HTERT RPE-1 (cell line): ENCODE measurements around the gene CHAT.

Experiments used
- in situ Hi-C: fragments of 300-500 bp; cut with MboI; formaldehyde crosslinking; loops from 4 replicates; pipeline ENCODE4 v1.14.3; 2020; ENCODE audit warnings: low sequenced_read_pairs

CHAT gene

DNA sequence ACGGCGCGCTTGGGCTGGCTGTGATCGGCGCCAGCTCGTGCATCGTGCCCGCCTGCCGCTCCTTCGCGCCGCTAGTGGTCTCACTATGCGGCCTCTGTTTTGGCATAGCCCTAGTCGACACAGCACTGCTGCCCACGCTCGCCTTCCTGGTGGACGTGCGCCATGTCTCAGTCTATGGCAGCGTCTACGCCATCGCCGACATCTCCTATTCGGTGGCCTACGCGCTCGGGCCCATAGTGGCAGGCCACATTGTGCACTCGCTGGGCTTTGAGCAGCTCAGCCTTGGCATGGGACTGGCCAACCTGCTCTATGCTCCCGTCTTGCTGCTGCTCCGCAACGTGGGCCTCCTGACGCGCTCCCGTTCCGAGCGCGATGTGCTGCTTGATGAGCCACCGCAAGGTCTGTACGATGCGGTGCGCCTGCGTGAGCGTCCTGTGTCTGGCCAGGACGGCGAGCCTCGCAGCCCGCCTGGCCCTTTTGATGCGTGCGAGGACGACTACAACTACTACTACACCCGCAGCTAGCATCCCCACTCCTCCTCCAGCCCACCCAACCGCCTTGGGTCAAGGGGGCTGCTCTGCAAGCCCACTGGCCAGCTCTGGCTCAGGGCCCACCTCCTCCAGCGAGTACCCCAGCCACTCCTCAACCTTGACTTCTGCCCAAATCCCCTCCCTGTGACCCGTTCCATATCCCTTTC lies 1.9 kb upstream of the CHAT start:
- in situ Hi-C loops = no loop called here

- in situ Hi-C loops = no loop called here
Observed at GRCh38 chr10:49612513-49613164, 1.2 kb upstream of the CHAT start.

DNA sequence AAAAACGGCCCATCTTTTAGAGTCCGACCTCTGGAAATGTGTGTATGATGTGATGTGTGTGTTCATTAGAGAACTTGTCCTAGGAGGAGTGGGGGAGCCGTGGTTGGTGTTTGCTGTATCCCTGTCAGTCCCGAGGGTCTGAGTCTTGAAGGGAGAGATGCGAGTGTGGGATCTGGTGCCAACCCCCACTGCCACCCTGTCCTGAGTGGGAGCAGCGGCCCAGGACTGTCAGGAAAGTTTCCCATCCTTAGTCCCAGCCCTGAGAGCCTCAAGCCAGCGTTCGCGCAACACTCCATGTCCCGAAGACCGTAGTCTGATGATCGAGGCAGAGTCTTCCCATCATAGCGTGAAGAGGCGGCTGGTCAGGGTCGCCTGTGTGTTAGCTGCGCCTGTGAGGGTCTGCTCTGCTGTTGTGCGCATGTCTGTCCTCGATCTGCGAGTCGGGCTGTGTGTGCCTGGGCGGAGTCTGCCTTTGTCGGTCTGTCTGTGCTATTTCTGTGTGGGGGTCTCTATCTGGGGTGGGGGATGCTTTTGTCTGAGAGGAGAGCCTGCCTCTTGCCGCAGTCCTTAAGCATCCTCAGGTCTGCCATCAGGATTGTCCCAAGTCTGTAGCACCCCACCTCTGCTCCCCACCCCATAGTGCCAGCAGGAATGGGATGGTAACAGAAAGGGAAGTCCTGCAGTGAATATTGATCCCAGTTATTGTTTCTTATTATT lies 514 bp upstream of the CHAT start:
- in situ Hi-C loops = no loop called here

- in situ Hi-C loops = no loop called here
Observed at GRCh38 chr10:49614242-49615198, 683 bp downstream of the CHAT start.

- in situ Hi-C loops = no loop called here
Observed at GRCh38 chr10:49615213-49615612, 1.4 kb downstream of the CHAT start.

DNA sequence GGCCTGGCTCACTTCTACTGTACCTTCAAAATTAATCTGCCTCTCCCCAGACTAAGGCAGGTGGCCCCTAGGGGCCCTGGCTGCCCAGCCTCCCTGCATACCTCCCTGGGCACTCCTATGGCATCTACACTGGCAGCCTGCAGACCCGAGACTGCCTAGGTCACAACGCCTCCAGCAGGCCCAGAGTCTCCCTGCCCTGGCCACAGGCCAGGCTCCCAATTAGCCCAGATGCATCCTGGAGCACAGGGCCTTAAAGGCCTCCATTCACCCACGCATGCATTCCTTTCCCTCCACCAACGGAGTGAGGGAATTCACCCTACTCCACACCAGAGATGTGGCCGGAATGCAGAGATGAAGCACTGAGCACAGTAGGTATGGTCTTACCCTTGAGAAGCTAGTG lies 1.9 kb downstream of the CHAT start:
- in situ Hi-C loops = no loop called here

DNA sequence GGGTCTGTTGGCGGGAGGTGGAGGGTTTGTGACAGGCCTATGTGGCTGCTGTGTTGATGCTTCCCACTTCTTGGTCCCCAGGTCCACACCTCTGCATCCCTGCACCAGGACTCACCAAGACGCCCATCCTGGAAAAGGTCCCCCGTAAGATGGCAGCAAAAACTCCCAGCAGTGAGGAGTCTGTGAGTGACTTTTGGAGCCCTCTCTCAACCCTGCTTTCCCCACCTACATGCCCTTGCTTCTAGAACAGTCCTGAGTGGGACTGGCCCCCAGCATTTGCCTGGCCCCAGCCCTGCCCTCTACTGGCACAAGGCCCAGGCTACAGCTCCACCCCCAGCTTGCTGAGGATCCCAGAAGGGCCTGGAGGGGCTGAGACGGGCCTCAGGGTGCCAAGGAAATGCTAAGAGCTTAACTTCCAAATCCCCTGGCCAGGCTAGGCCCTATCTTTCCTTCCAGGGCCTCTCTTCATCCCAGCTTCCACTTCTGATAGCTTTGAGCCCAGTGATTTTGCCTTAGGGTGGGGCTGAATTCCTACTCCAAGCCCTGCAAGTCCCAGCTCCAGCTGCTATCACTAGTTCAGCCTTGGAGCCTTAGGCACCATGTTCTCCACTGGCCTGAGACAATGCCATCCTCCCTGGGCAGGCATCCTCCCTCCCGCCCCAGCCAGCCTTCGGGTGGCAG lies 2.7 kb downstream of the CHAT start:
- in situ Hi-C loops = no loop called here

DNA sequence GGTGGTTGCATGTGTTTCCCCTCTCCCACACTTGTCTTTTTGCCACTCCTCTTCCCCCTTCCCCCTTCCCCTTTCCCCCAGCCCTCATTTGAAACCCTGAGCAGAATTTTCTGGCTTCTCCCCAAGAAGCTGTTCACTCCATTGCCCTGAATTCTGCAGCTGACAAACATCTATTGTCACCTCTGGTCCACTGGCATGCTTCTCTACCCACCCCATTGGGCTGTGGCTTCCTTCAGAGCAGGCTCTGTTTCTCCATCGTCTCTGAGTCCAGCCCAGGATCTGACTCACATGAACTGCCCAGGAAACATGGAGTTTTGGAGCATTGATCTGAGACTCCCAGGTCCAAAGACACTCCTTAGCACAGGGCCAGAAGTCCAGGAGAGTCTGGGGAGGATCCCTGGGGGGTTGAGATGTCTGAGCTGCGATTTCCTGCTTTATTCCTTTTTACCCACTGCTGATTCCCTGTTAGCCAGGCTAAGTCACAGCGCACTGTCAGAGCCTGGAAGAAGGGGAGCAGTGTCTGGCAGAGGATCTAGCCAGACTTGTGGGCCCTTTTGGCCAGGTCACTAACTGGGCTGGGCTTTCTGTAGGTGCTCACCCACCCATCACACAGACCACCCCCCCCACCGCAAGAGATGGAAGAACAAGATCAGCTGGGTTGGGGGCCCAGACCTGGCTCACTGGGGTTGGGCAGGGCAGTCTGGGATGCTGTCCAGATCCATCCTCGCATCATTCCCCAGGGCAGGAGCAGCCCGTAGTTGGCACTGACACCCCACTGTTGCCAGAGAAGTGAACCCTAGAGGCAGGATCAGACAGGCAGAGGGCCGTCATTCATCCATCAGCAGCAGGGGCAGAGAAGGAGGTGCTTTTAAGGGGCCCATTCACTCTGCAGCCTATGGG lies 3.5 kb downstream of the CHAT start:
- in situ Hi-C loops = no loop called here

GRCh38 chr10:49618821-49619220 lies 5.0 kb downstream of the CHAT start:
- in situ Hi-C loops = no loop called here

DNA sequence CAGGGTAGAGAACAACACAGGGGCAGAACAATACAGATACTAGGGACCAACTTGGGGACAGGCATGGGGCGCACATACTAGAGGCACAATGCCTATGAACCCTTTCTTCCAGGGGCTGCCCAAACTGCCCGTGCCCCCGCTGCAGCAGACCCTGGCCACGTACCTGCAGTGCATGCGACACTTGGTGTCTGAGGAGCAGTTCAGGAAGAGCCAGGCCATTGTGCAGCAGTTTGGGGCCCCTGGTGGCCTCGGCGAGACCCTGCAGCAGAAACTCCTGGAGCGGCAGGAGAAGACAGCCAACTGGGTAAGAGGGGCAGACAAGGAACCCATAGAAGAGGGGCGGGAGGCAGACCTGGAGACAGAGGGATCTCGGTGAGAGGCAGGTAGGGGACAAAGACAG lies 5.8 kb downstream of the CHAT start:
- in situ Hi-C loops = no loop called here

GRCh38 chr10:49620286-49620810 lies 6.5 kb downstream of the CHAT start:
- in situ Hi-C loops = no loop called here

DNA sequence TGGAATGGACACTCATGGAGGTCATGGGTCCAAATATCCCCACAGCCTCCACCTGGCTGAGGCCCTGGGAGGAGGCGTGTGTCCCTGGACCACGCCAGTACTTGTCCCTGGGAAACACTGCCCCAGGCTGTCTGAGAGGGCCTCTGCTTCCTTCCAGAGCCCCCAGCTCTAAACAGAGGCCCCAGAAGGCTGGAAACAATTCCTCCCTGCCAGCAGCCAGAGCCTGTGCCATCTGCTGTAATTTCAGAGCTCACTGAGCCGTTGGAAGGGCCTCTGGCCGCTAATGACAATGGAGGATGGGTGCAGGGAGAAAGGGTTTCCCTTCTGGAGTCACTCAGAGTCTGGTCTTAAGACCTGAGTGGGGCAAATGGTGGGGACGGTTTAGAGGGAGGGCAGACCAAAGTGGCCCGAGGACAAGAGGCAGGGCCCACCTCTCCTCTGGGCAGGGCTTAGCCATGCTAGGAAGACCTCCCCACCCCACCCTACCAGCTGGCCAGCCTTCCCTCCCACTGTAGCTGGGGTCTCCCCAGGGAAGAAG lies 7.1 kb downstream of the CHAT start:
- in situ Hi-C loops = no loop called here

- in situ Hi-C loops = no loop called here
Observed at GRCh38 chr10:49621561-49621960, 7.7 kb downstream of the CHAT start.

GRCh38 chr10:49622426-49623425 lies 8.9 kb downstream of the CHAT start:
- in situ Hi-C loops = no loop called here

GRCh38 chr10:49624629-49625028 lies 10.8 kb downstream of the CHAT start:
- in situ Hi-C loops = no loop called here

GRCh38 chr10:49625411-49625810 lies 11.6 kb downstream of the CHAT start:
- in situ Hi-C loops = no loop called here

DNA sequence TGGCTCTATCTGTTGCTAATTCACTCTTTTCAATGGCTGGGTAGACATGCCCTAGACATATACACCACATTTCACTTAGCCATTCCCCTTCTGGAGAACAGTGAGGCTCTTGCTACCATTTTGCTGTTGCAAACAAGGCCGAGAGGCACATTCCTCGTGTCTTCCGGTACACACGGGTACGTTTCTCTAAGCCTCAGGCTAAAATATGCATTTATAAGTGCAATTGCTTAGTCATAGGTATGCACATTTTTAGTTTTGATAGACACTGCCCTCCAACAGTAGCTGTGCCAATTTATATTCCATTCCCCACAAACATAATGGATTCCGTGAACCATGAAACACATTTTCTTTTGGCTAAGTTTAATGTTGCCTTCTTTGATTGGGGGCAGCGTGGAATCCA lies 13.2 kb downstream of the CHAT start:
- in situ Hi-C loops = no loop called here
